Lower leg skin (tissue), 3 donors: ENCODE measurements around the gene ITSN1.

Source experiments
- CTCF ChIP-seq, 3 donors: fragments of 450-650 bp; IDR thresholded peaks; one replicate each; pipeline ENCODE4 v1.5.1; 2016; ENCODE audit warnings: antibody characterized with exemption in 3 of 3, mild to moderate bottlenecking in 3 of 3, moderate library complexity in 2 of 3
- POLR2A ChIP-seq, 2 donors: fragments of 450-650 bp; IDR thresholded peaks; one replicate each; pipeline ENCODE4 v1.6.1; 2016 to 2017; ENCODE audit warnings: antibody characterized with exemption in 2 of 2, mild to moderate bottlenecking in 1 of 2, moderate library complexity in 1 of 2

GRCh38 chr21:33650929-33651509, 8.7 kb downstream of the ITSN1 start:
- TF ChIP-seq POLR2A (IDR thresholded peaks at IDR 0.05) (no peak), CTCF (IDR thresholded peaks at IDR 0.05) (no peak)
